Measurements from ENCODE around the gene KAT5. TPM values are rescaled to one million over a fixed set of nuclear protein-coding genes. Genes with fewer than 3 reads are reported as not detected.

The KAT5 gene
- total and polyA plus RNA-seq, 2 of the 13 experiments (the other 11 are each of a cell fraction or from before 2014, with no cell fraction given): 35.2 to 48.3 TPM

DNA sequence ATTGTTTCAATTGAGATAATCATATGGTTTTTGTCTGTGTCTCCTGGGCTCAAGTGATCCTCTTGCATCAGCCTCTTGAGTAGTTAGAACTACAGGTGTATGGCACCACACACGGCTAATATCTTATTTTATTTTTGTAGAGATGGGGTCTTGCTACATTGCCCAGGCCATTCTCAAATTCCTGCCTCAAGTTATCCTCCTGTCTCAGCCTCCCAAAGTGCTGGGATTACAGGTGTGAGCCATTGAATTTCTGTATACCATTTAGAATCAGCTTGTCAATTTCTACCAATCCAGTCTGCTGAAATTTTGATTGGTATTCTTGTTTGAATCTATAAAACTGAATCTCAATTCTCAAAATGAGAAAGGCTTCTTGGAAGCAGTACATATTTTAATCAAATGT is 10.4 kb upstream of the KAT5 start (continued):
- TF ChIP-seq ZNF335 (CRISPR knock-in tag; IDR thresholded peaks at IDR 0.05) (no peak), SIX1 (CRISPR knock-in tag; IDR thresholded peaks at IDR 0.05; ENCODE audit: borderline replicate concordance) (no peak), ZFX (CRISPR knock-in tag; IDR thresholded peaks at IDR 0.05; ENCODE audit: low read depth) (no peak), HNRNPH1 (optimal IDR thresholded peaks at IDR 0.05; ENCODE audit: low read depth, low read length) (no peak), RBFOX2 (IDR thresholded peaks at IDR 0.05; ENCODE audit: low read depth, low read length) (no peak), HINFP (CRISPR knock-in tag; IDR thresholded peaks at IDR 0.05; ENCODE audit: low read depth) (no peak), ZNF124 (CRISPR knock-in tag; IDR thresholded peaks at IDR 0.05) (no peak)

DNA sequence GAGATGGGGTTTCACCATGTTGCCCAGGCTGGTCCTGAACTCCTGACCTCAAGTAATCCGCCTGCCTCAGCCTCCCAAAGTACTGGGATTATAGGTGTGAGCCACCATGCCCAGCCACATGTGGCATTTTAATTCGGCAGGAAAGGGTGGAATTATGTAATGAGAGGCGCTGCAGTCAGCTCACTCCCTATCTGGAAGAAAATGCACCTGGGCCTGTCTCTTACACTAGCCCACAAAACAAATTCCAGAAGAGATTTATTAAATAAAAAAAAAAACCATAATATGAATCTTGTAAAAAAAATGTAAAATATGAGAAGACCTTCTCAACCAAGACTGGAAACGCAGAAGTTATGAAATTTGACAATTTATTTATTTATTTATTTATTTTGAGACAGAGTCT is 8.2 kb upstream of the KAT5 start:
- H4K20me1 ChIP-seq (ENCODE audit: insufficient read depth, low read length): no peaks in the 10 kb centered on the region
- intact Hi-C loops (cut with micrococcal nuclease; ENCODE audit: unreplicated experiment): no loop called here
- ATAC-seq: no peak
- peaks cover 2 to 26% of the 10 kb centered on the region in 2 experiments for H3K27me3 ChIP-seq (ENCODE audit: control insufficient read depth in 1 of 2, insufficient read depth in 2 of 2, low read length in 2 of 2)
- no peaks in the 10 kb centered on the region for H3K4me1 ChIP-seq (ENCODE audit: insufficient read depth, low read length)
- under 1% methylated on average over 4 of the region's 4 CpGs for WGBS (ENCODE audit: low lambda C conversion rate)
- no TSS peak for BruUV-seq (replicated peaks)
- DNase-seq (ENCODE audit: low spot score): no peak
- in situ Hi-C loops (cut with HindIII; ENCODE audit: extremely low pct_ligation_motif_present, low pct_unique_long_range_greater_than_20kb): no loop called here
- TF ChIP-seq BCL3 (CRISPR knock-in tag; IDR thresholded peaks at IDR 0.05) (no peak), EHMT2 (IDR thresholded peaks at IDR 0.05; ENCODE audit: borderline replicate concordance, low read depth, low read length) (no peak), ZNF274 (CRISPR knock-in tag; IDR thresholded peaks at IDR 0.05) (no peak), SMAD9 (CRISPR knock-in tag; IDR thresholded peaks at IDR 0.05) (no peak)
- ChIA-PET CTCF (ENCODE audit: low intra/inter-chr PET ratio, low total read pairs) (no interaction called here), POLR2A (no interaction called here)
- H3K4me3 ChIP-seq (replicated peaks in 1 of 3; ENCODE audit: insufficient read depth in 1 of 3, low read depth in 2 of 3, low read length in 3 of 3): no peak overlapping the region
- H3K79me2 ChIP-seq (ENCODE audit: insufficient read depth, low read length): no peaks in the 10 kb centered on the region
- H3K4me2 ChIP-seq (ENCODE audit: low read depth, low read length): no peak overlapping the region
- no peak overlapping the region for H3K27ac ChIP-seq (ENCODE audit: extremely low read length, insufficient read depth, low read length)
- H3K9ac ChIP-seq (ENCODE audit: insufficient read depth, low read depth, low read length): no peak overlapping the region
- FAIRE-seq: no peak
- no peaks in the 10 kb centered on the region for H3K36me3 ChIP-seq (replicated peaks in 1 of 2; ENCODE audit: control insufficient read depth in 1 of 2, insufficient read depth in 2 of 2, low read length in 2 of 2)
- no peak overlapping the region for H2AFZ ChIP-seq (ENCODE audit: low read length)
- no peaks in the 10 kb centered on the region for H3K9me3 ChIP-seq (ENCODE audit: low read length)
